ENCODE measurements around the gene TPX2. TPM values are rescaled to one million over a fixed set of nuclear protein-coding genes. Genes with fewer than 3 reads are reported as not detected.

TPX2 gene
- total RNA-seq, 4 donors from 2014 or later, result 4.4 to 11.2 (median 9.7) TPM

GRCh38 chr20:31839782-31840487, 100.8 kb downstream of the TPX2 start:
- peaks cover 25% of the 10 kb centered on the region for H3K4me1 ChIP-seq
- no peak overlapping the region for H3K27ac ChIP-seq
- no peak for DNase-seq (ENCODE audit: low spot score in 2 of 2)
- TF ChIP-seq POLR2A (IDR thresholded peaks at IDR 0.05) (no peak), POLR2AphosphoS5 (IDR thresholded peaks at IDR 0.05) (no peak), CTCF (IDR thresholded peaks at IDR 0.05) (no peak), EP300 (IDR thresholded peaks at IDR 0.05) (no peak)
- no peaks in the 10 kb centered on the region for H3K36me3 ChIP-seq
- no peak overlapping the region for H3K4me3 ChIP-seq
- no peaks in the 10 kb centered on the region for H3K27me3 ChIP-seq
- 68% methylated on average over 5 of the region's 5 CpGs for WGBS
- no peaks in the 10 kb centered on the region for H3K9me3 ChIP-seq

- no peak for DNase-seq (ENCODE audit: low spot score in 2 of 2)
- no peak overlapping the region for H3K4me3 ChIP-seq
- no peak overlapping the region for H3K27ac ChIP-seq
- peaks cover 16% of the 10 kb centered on the region for H3K4me1 ChIP-seq
- no peaks in the 10 kb centered on the region for H3K9me3 ChIP-seq
- TF ChIP-seq POLR2A (IDR thresholded peaks at IDR 0.05) (no peak), POLR2AphosphoS5 (IDR thresholded peaks at IDR 0.05) (no peak), EP300 (IDR thresholded peaks at IDR 0.05) (no peak), CTCF (IDR thresholded peaks at IDR 0.05) (no peak)
- no peaks in the 10 kb centered on the region for H3K36me3 ChIP-seq
- WGBS, result 81% methylated on average over 12 of the region's 15 CpGs
- H3K27me3 ChIP-seq, result no peaks in the 10 kb centered on the region
Observed at GRCh38 chr20:31840906-31841816, 102.1 kb downstream of the TPX2 start.

GRCh38 chr20:31841928-31842327, 102.8 kb downstream of the TPX2 start:
- 63% methylated on average over 6 of the region's 8 CpGs for WGBS
- H3K9me3 ChIP-seq, result no peaks in the 10 kb centered on the region
- H3K27me3 ChIP-seq, result no peaks in the 10 kb centered on the region
- peaks cover 9% of the 10 kb centered on the region for H3K4me1 ChIP-seq
- no peak for DNase-seq (ENCODE audit: low spot score in 2 of 2)
- H3K4me3 ChIP-seq, result no peak overlapping the region
- TF ChIP-seq POLR2AphosphoS5 (IDR thresholded peaks at IDR 0.05) (no peak), EP300 (IDR thresholded peaks at IDR 0.05) (no peak), POLR2A (IDR thresholded peaks at IDR 0.05) (no peak), CTCF (IDR thresholded peaks at IDR 0.05) (no peak)
- no peaks in the 10 kb centered on the region for H3K36me3 ChIP-seq
- no peak overlapping the region for H3K27ac ChIP-seq

- Histone ChIP-seq H3K27me3 (no peaks in the 10 kb centered on the region), H3K4me3 (no peak overlapping the region), H3K4me1 (peaks cover 2% of the 10 kb centered on the region), H3K27ac (no peak overlapping the region), H3K9me3 (no peaks in the 10 kb centered on the region), H3K36me3 (no peaks in the 10 kb centered on the region)
- TF ChIP-seq EP300 (IDR thresholded peaks at IDR 0.05), result no peak
- no peak for TF ChIP-seq POLR2AphosphoS5 (IDR thresholded peaks at IDR 0.05)
- no peak for TF ChIP-seq POLR2A (IDR thresholded peaks at IDR 0.05)
- no peak for TF ChIP-seq CTCF (IDR thresholded peaks at IDR 0.05)
- 69% methylated on average over 9 of the region's 12 CpGs for WGBS
- DNase-seq (ENCODE audit: low spot score in 2 of 2), result no peak
Observed at GRCh38 chr20:31842471-31843157, 103.5 kb downstream of the TPX2 start.
